GM18511 (cell line): ENCODE results near the gene ZNF45.
"Not testable (repeated sequence)": the region's sequence is repeated elsewhere in the genome, so short reads cannot be mapped to it uniquely, and the experiment has no call there.

ENCODE experiments used
- ATAC-seq: cut with Tn5 transposase; IDR thresholded peaks from one replicate; pipeline ENCODE4 v1.9.1; 2021; ENCODE audit warnings: mild to moderate bottlenecking, moderate library complexity; ENCODE audit not compliant: unreplicated experiment

Gene ZNF45

DNA sequence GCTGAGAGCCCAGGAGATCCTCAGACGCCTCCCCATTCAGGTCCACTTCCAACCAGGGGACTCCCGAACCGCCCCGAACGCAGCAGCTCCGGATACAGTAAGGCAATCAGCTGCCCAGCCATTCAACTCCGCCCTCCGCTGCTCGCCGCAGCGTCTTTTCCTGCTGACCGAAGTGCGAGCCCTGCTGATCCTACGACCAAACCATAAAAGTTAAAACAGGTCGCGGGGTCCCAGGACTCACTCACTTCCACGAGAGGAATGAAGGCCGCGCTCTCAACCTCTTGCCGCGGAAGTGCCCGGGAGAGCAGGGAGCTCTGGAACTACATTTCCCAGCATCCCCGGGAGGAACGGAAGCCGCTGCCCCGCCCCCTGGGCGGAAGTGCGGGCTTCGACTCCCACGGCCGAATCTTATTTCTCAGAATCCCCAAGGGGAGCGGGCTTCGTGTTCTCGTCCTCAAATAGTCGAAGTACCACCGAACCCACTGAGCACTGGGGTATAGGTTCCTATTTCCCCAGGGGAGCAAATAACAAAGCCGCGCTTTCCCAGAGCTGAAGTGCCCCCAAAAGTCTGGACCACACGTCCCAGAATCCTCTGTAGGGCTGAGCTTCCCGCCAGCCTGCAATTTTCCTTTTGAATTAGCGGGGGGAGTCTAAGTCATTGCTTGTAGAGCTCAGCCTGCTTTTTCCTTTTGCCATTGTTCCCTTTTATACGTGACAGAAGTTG, at the start of gene ZNF45:
TSS of gene ZNF45 (minus strand) at position 298 of the 724 bp plus-strand sequence. CDS start 13,097 bp downstream, outside the sequence.
- peak; percentile 96 for ATAC-seq

DNA sequence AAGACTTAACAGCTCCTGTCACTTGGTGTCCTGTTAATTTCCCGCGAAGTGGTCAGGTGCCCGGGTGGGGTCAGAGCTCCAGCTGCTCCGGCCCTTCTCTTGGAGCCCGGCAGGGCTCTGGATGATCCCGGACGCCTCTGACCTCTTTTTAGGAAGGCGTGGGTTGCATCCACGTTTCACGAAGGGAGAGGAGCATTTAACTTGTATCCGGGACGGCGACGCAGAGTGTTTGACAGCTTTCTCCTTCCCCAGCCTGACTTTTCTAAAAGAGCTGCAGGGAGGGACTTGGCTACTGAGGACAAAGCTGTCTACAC, 49.6 kb upstream of the ZNF45 start:
- peak; percentile 12 for ATAC-seq

DNA sequence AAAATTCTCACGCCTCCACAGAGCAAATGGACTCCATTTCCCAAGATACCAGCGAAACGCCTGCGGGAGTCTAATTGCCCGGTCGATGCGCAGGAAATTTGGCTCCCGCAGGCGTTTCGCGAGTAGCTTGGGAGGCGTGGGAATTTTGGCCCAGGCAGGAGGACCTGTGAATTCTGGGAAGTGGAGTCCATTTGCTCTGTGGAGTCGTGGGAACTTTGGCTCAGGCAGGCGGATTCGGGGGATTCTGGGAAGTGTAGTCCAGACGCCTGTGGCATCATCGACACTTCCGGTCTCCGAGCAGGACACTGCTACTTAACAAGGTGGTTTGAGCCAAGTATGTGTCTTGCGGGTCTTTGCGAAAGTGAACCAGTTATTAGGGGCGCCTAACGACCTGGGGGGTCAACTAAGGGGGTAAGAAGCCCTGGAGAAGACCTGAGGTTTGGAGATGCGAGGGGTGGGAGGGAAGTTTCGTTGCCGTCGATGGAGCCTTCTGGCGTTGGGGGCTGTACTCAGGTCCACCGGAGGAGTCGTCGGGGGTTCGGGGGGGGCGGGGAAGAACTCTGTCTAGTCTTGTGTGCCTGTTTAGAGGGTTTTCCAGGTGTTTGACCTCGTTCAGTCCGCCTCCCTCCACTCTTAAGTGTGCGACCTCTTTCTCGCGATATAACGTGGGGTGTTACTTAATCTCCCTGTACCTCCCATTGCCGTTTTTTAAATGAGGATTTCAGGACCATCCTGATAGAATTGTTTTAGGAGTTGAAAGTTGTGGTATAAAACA, 49.0 kb upstream of the ZNF45 start, which contains the start of gene ZNF155:
TSS of gene ZNF155 (plus strand) at position 277 of the 775 bp plus-strand sequence. CDS start 4,356 bp downstream, outside the sequence.
- ATAC-seq: peak; percentile 97

DNA sequence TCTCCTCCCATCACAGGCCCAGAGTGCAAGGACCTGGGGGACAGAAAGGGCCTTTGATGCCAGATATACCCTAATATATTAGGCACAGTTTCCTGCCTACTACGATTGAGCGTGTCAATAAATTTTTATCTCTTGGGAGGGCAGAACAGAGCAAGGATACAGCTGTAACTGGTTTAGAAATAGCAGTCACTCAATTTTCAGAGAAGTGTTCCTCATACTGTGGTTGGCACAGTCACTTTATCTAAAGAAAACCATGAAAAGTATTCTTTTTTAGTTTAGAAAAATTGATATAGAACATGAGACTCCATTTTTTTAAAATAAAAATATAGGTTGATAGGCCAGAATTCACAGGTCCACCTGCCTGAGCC, 48.4 kb upstream of the ZNF45 start:
- ATAC-seq: peak; percentile 20

DNA sequence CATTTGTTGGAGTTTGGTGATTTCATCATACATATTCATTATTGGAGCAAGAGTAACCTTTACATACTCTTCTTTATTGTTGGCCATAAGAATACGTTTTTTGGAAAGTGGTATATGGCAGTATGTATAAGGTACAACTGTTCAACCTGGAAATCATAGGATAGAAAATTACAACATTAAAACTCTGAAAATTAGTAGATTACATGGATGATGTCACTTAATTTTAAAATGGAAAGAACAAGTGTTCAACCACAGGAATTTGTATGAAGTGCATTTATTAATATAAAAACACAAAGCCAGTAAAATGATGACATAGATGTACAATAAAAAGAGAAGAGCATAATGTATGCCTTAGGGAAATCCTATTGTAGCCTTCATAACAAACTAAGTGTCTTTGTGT, 41.6 kb upstream of the ZNF45 start:
- ATAC-seq: no peak

DNA sequence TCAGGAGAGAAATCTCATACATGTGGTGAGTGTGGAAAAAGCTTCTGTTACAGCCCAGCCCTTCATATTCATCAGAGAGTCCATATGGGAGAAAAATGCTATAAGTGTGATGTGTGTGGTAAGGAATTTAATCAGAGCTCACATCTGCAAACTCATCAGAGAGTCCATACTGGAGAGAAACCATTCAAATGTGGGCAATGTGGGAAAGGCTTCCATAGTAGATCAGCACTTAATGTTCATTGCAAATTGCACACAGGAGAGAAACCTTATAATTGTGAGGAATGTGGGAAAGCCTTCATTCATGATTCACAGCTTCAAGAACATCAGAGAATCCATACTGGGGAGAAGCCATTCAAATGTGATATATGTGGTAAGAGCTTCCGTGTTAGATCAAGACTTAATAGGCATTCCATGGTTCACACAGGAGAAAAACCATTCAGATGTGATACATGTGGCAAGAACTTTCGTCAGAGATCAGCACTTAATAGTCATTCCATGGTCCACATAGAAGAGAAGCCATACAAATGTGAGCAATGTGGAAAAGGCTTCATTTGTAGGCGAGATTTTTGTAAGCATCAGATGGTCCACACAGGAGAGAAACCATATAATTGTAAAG, 31.1 kb upstream of the ZNF45 start:
- ATAC-seq: no peak

DNA sequence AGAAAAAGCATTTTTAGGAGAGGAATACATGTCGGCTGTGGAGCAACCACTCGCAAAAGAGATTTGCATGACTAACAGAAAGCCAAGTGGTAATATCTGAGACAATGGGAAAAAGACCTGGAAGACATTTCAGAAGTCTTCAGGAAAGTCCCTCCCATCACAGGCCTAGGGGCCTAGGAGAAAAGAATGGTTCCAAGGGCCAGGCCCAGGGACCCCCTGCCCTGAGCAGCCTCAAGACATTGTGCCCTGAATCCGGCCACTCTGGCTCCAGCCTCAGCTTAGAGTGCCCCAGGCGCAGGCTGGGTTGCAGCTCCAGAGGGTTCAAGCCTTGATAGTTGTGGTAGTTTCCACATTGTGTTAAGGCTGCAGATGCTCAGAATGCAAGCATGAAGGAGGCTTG, 25.3 kb upstream of the ZNF45 start:
- ATAC-seq: no peak

DNA sequence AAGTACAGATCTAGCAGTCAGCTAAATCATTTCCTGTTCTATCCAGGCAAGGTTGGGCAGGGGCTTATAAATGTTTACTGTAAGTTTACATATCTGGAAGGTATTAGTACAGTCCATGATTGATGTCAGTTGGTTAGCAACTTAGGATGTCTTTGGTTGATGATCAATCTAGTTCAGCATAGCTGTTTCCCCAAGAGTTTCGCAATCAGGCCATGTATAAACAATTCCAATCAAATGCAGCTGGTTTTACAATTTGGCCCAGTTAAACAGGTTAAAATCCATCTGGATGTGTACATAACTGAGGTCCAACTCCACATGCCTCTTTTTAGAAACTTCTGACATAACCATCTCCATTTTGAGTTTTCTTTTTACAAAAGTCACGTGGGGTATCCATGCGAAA, 22.8 kb upstream of the ZNF45 start:
- no peak for ATAC-seq

DNA sequence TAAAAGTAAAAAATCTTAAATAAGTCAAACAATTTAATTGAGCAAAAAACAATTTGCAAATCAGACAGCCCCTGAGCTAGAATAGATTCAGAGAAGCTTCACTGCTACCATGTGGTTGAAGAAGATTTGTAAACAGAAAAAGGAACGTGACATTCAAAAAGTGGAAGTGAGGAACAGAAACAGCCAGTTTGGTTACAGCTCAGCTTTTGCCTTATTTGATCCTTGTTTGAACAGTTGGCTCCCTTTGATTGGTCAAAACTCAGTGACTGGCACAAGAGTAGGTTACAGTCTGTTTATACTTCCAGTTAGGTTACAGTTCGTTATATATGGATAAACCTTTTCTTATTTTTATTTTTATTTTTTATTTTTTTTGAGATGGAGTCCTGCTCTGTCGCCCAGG, 21.7 kb upstream of the ZNF45 start:
- ATAC-seq: no peak

DNA sequence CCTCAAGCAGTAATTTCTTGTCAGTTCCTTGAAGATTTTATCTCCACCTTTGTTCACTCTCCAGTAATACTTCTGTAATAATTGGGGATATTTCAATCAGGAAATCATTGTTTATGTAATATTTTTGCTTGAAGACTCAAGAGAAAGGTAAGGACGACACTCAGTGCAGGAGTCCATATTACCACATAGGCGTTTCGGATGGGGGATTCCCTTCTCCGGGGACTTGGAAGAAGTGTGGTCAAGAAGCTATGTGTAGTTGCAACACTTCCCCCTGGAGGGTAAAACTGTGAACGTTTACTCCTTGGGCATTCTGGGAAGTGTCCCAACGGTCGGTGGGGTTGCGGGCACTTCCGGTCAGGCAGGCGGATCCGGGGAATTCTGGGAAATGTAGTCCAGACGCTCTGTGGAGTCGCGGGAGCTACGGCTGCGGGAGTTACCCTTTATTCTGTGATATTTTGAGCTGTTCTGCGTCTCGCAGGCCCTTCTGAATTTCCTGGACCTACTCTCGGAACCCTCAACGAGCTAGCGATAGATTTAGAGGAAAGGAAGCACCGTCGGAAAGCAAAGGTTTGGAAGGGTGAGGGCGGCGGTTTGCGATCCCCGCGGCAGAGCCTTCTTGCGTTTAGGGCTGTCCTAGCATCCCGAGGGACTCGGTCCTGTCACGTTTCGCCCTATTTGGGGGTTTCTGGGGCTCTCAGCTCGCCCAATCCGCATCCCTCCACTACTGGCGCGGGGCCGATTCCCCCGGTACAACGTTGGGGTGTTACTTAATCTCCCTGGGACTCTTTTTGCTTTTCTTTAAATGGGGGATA, 16.0 kb upstream of the ZNF45 start, which contains the start of gene ZNF221:
TSS of gene ZNF221 (plus strand) at position 395 of the 812 bp plus-strand sequence. CDS start 11,499 bp downstream, outside the sequence.
- ATAC-seq: peak; percentile 98

DNA sequence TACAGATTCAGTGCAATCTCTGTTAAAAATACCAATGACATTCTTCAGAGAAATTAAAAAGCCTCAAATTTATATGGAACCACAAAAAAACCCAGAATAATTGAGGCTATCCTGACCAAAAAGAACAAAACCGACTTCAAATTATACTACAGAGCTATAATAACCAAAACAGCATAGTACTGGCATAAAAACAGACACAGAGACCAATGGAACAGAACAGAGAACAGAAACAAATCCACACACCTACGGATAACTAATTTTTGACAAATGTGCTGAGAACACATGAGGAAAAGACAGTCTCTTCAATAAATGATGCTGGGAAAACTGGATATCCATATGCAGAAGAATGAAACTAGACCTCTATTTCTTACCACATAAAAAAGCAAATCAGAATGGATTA, 14.7 kb upstream of the ZNF45 start:
- ATAC-seq: not testable (repeated sequence)

DNA sequence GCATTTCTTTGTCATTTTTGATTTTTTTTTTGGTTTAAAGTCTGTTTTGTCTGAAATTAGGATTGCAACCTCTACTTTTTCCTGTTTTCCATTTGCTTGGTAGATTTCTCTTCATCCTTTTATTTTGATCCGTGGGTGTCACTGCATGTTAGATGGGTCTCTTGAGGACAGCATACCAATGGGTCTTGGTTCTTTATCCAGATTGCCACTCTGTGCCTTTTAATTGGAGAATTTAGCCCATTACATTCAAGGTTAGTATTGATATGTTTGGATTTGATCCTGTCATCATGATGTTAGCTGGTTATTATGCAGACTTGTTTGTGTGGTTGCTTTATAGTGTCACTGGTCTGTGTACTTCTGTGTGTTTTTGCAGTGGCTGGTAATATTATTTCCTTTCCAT, 12.3 kb upstream of the ZNF45 start:
- ATAC-seq: not testable (repeated sequence)

DNA sequence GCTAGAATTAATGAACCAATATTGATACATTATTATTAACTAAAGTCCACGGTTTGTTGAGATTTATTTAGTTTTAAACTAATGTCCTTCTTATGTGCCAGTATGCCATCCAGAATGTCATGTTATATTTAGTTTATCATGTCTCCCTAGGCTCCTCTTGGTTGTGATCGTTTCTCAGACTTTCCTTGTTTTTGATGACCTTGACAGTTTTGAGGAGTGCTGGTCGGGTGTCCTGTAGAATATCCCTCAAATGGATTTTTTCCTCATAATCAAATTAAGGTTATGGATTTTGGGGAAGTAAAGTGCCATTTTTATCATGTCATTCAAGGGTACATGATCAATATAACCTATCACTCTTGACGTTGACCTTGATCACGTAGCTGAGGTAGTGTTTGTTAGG, 6.1 kb upstream of the ZNF45 start:
- no peak for ATAC-seq

DNA sequence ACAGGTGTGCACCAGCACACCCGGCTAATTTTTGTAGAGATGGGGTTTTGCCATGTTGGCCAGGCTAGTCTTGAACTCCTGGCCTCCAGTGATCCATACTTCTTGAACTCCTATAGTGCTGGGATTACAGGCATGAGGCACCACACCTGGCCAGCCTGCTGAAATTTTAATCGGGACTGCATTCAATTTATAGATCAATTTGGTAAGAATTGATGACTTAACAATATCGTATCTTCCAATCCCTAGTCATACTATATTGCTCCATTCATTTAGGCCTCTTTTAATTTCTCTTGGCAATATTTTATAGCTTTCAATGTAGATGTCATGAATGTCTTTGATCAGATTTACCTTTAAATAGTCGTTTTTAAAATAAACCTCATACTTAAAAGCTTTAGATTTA, 5.6 kb upstream of the ZNF45 start:
- ATAC-seq: no peak

DNA sequence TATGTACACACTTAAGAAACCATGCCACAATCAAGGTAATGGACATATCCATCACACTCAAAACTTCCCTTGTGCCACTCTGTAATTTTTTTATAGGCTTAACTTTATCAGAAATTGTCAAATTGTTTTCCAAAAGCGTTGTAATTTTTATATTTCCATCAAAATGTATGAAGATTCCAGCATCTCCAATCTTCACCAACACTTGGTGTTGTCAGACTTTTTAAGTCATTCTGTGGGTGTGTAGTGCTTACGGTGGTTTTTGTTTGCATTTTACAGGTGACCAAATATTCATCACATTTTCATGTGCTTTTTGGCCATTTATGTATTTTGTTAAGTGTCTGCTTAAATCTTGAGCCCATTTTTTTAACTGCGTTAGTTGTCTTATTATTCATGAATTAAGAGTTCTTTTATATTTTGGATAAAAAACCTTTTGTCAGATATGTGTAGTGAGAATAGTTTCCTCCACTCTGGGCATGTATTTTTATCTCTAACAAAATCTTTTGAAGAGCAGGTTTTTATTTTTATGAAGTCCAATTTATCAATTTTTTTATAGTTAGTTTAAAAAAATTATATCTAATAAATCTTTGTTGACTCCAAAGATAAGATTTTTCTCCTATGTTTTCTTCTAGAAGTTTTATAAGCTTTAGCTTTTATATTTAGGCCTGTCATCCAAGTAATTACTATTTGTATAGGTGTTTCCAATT, 4.6 kb upstream of the ZNF45 start:
- no peak for ATAC-seq

DNA sequence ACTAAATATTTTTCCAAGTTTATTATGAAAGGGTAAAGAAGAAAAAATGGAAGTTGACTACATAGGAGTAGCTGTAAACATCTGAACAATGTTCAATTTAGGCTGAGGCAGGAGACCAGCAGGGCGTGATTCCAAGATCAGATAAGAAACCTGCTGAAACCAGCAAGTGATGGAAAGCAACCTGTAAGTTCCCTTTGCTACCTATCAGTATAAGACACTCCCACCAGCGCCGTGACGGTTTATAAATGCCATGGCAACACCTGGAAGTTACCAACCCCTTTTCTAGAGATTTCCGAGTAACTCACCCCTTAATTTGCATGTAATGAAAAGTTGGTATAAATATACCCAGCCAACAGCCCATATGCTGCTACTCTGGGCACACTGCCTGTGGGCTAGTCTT, 1.1 kb upstream of the ZNF45 start:
- no peak for ATAC-seq

DNA sequence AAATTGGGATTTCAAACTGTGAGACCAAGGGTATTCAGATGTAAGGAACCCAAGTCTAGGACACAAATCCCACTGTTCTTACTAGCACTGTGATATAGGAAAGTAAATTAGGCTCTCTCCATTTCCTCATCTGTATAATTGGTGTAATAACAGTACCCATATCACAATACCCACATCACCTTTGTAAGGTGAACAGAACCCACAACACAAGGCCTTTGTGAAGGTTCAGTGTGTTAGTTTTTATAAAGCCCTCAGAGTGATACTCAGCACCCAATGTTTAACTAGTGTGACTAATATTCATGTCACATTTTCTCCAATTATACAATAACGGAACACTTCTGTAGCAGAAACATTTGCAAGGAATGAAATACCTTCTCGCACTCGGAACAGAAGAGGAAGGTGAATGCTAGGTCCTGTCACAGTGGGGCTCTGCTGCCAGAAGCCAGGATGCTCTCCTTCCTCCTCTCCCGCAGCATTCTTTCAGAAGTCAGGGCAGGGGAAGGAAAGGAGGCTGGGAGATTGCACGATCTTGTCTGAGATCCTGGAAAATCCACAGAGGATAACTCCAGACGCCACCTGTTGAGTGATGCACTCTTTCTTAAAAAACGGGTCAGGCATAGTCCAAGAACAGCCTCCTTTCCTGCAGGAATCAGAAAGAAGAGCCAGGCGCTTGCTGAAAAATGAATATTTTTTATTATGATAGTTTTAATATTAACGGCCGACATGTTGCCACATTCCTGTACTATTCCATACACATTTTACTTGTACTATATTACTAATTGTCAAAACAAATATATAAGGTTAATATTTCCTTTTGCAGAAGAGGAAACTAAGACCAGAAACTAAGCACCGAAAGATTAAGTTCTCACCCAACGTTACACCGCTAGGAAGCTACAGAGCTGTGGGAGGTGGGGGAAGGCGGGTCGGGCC, 762 bp downstream of the ZNF45 start:
- ATAC-seq: no peak

DNA sequence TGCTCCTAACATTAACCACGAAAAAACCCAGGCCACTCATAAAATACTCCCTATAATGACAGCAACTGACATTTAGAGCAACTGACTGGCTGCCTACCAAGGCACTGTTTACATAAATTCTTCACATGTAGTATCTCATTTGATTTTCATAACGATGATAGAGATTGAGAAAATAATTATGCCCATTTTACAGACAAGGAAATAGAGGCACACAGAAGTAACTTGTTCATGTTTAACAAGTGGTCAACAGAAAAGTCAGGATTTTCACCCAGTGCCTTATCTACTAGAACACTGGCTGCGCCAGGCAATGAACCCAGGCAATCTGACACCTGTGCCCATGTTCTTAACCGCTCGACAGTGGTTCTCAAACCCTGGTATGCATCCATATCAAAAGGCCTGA, 6.3 kb downstream of the ZNF45 start:
- no peak for ATAC-seq

DNA sequence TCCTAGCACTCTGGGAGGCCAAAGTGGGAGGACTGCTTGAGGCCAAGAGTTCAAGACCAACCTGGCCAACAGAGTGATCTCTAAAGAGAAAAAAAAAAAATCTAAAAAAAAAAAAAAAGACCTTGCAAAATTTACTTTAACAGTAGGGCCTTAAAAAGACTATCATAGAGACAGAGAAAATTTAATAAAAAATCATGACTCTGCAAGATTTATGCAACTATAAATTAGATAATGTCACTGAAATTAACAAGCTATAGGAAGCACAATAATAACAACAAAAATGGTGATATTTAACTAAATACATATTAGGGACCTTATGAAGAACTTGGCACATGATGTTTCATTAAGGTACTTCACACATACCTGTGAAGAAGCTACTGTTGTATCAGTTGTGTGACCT, 11.2 kb downstream of the ZNF45 start:
- ATAC-seq: no peak
